Thoracic aorta (tissue), 2 donors: ENCODE measurements around the gene CENPF. TPM values are rescaled to one million over a fixed set of nuclear protein-coding genes. Genes with fewer than 3 reads are reported as not detected.

Experiments used
- ATAC-seq: fragments of 150-250 bp; one replicate; pipeline ENCODE4 v1.8.0; 2017; ENCODE audit warnings: low read depth; ENCODE audit not compliant: insufficient number of reproducible peaks, low FRiP score
- DNase-seq: peaks from one replicate; pipeline ENCODE4 v3.0.0-alpha.2; 2020; ENCODE audit warnings: low spot score
- H3K27ac ChIP-seq, 2 donors: fragments of 200-600 bp; sonication (generic); 1 replicate in 1 of 2; 2 replicates in 1 of 2; pipeline ENCODE4 v1.5.1; 2016; ENCODE audit warnings: mild to moderate bottlenecking in 2 of 2, moderate library complexity in 2 of 2
- H3K27me3 ChIP-seq: fragments of 200-600 bp; sonication (generic); replicated peaks from 2 replicates; pipeline ENCODE4 v1.6.0; 2016; ENCODE audit warnings: mild to moderate bottlenecking; ENCODE audit not compliant: insufficient read depth
- H3K36me3 ChIP-seq: fragments of 200-600 bp; sonication (generic); one replicate; pipeline ENCODE4 v1.5.1; 2016
- H3K4me1 ChIP-seq, 2 donors: fragments of 200-600 bp; sonication (generic); 1 replicate in 1 of 2; 2 replicates in 1 of 2; pipeline versions ENCODE4 v1.5.1 to v1.6.0; 2016; ENCODE audit warnings: low read depth in 2 of 2, mild to moderate bottlenecking in 1 of 2; ENCODE audit not compliant: control insufficient read depth in 1 of 2
- H3K4me3 ChIP-seq: fragments of 200-600 bp; sonication (generic); 2 replicates; pipeline ENCODE4 v1.5.1; 2016; ENCODE audit warnings: mild to moderate bottlenecking
- H3K9me3 ChIP-seq: fragments of 200-600 bp; sonication (generic); 2 replicates; pipeline ENCODE4 v1.5.1; 2016
- CTCF ChIP-seq: fragments of 200-600 bp; sonication (generic); IDR thresholded peaks from one replicate; pipeline ENCODE4 v1.5.1; 2019; ENCODE audit warnings: antibody characterized with exemption
- total RNA-seq, 2 donors: library from RNA; depleted of rRNA; stranded (reverse); fragments of >200 nt; gene quantifications; one replicate each; pipeline versions ENCODE4 v1.1.0 to v1.2.3, GENCODE V29; 2016

The CENPF gene
- total RNA-seq, 2 donors from 2014 or later = under 0.01 to 1.8 TPM

GRCh38 chr1:214635086-214635485 is 32.1 kb downstream of the CENPF start:
- ATAC-seq = no peak
- DNase-seq = no peak

DNA sequence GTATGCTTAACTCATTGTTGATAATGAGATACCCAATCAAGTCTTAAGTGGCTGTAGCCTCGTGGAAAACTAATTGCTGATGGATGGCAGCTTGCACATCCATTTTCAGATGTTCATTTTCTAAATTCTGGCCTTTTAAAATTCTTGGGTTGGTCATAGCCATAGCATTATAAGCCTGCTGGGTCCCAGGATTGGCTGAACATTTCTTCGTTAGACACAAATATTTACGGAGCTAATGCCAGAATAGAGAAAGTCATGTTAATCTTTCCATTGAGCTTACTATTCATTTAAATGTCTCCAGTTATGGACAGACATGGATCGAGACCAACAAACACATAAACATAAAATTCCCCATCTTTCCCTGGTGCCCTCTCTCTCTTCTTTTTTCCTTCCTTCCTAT is 32.5 kb downstream of the CENPF start:
- no peak overlapping the region for H3K27ac ChIP-seq
- H3K4me3 ChIP-seq = no peak overlapping the region
- H3K27me3 ChIP-seq = no peaks in the 10 kb centered on the region
- H3K36me3 ChIP-seq = no peaks in the 10 kb centered on the region
- H3K4me1 ChIP-seq = no peaks in the 10 kb centered on the region
- H3K9me3 ChIP-seq = no peaks in the 10 kb centered on the region
- DNase-seq (no peak), ATAC-seq (no peak)
- TF ChIP-seq CTCF = no peak

More at GRCh38 chr1:214635086-214635485, 32.1 kb downstream of the CENPF start:
- Histone ChIP-seq H3K9me3 (no peaks in the 10 kb centered on the region), H3K27me3 (no peaks in the 10 kb centered on the region), H3K36me3 (no peaks in the 10 kb centered on the region), H3K27ac (no peak overlapping the region), H3K4me1 (no peaks in the 10 kb centered on the region), H3K4me3 (no peak overlapping the region)
- TF ChIP-seq CTCF = no peak

DNA sequence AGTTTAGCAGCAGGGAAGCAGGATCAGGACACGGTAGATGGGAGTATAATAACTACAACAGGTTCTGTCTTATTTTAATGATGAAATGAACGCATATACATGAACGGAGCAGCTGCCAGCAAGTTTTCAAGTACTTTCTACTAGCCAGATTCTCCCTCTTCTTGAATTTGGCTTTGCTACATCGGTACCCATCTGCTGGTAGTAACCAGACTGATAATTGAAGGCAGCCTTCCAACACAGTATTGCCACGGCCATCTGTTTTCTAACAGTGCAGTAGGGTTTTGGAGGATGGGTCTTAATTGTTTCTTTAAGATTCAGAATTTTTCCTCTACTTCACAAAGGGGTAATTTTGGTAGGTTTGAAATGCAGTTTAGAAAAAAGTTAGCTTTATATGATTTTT is 33.4 kb downstream of the CENPF start:
- H3K9me3 ChIP-seq = no peaks in the 10 kb centered on the region
- no peak for TF ChIP-seq CTCF
- no peaks in the 10 kb centered on the region for H3K36me3 ChIP-seq
- H3K27me3 ChIP-seq = no peaks in the 10 kb centered on the region
- no peak overlapping the region for H3K27ac ChIP-seq
- H3K4me3 ChIP-seq = no peak overlapping the region
- ATAC-seq (no peak), DNase-seq (no peak)
- H3K4me1 ChIP-seq = no peaks in the 10 kb centered on the region

GRCh38 chr1:214637125-214637524 is 34.1 kb downstream of the CENPF start:
- Histone ChIP-seq H3K36me3 (no peaks in the 10 kb centered on the region), H3K4me3 (no peak overlapping the region), H3K9me3 (no peaks in the 10 kb centered on the region), H3K27me3 (no peaks in the 10 kb centered on the region), H3K4me1 (no peaks in the 10 kb centered on the region), H3K27ac (no peak overlapping the region)
- ATAC-seq = no peak
- no peak for DNase-seq
- no peak for TF ChIP-seq CTCF

DNA sequence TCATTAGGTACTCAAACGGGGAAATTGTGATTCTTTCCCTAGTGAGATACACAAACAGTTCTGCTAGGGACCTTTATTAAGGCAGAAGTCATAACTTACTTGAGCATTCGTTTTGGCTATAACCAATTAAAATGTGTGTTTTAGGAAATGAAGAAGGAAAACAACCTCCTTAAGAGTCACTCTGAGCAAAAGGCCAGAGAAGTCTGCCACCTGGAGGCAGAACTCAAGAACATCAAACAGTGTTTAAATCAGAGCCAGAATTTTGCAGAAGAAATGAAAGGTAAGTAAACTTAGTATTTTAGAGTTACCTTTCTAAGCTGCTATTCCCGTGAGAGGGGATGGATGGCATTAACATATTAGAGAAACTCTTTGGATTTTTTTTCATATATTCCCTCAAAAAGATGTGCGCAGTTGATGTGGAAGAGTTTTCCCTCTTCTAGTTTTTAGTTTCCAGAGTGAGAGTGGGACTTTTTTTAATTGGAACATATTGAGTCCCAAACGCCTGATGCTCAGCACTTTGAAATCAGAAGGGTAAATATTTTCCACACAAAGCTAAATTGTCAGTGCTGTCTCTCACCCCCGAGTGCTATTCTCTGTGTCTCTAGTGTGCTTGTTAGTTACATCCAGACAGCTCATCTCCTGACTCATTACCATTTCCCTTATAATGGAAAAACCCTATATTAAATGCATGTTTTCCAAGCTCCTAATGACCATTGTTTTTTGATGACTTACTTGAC is 34.9 kb downstream of the CENPF start:
- peak; percentile 33 for TF ChIP-seq CTCF
- Histone ChIP-seq H3K9me3 (no peaks in the 10 kb centered on the region), H3K4me1 (no peaks in the 10 kb centered on the region), H3K36me3 (no peaks in the 10 kb centered on the region), H3K27me3 (no peaks in the 10 kb centered on the region), H3K4me3 (no peak overlapping the region), H3K27ac (no peak overlapping the region)
- no peak for ATAC-seq
- no peak for DNase-seq
